K562 (cell line): ENCODE measurements around the gene ELF2. TPM values are rescaled to one million over a fixed set of nuclear protein-coding genes. Genes with fewer than 3 reads are reported as not detected.
A peak's percentile ranks its signal among the peaks of the same experiment; 100 is the strongest.

Experiments used
- CHD1 ChIP-seq: fragments of 200-600 bp; sonication (generic); IDR thresholded peaks from one replicate; pipeline ENCODE4 v1.6.1; 2012; ENCODE audit warnings: mild to moderate bottlenecking, moderate library complexity, low read length, inconsistent platforms
- GABPB2 ChIP-seq: fragments of 250-450 bp; sonication (Bioruptor Pico); conservative IDR thresholded peaks from 2 replicates; pipeline ENCODE4 v1.5.1; 2021; ENCODE audit warnings: mild to moderate bottlenecking
- GATA2 ChIP-seq: sonication (generic); formaldehyde crosslinking; IDR thresholded peaks from 2 replicates; pipeline ENCODE4 v1.4.0; 2020; ENCODE audit warnings: mild to moderate bottlenecking, missing genetic modification reagents
- KDM5B ChIP-seq: fragments of 200-600 bp; sonication (generic); IDR thresholded peaks from 2 replicates; pipeline ENCODE4 v1.6.1; 2012; ENCODE audit warnings: low read depth, mild to moderate bottlenecking, moderate library complexity, low read length, control low read depth, inconsistent platforms; ENCODE audit not compliant: insufficient replicate concordance
- NCOA6 ChIP-seq: fragments of 450-650 bp; IDR thresholded peaks from 2 replicates; pipeline ENCODE4 v1.6.1; 2017; ENCODE audit warnings: mild to moderate bottlenecking
- TAF15 ChIP-seq: fragments of 200-400 bp; formaldehyde crosslinking; IDR thresholded peaks from 2 replicates; pipeline ENCODE4 v1.6.1; 2017; ENCODE audit warnings: mild to moderate bottlenecking, low read depth, low read length, moderate library complexity
- THRAP3 ChIP-seq: fragments of 450-650 bp; IDR thresholded peaks from 2 replicates; pipeline ENCODE4 v1.6.1; 2016; ENCODE audit warnings: mild to moderate bottlenecking, inconsistent platforms, borderline replicate concordance
- ZC3H8 ChIP-seq: fragments of 450-650 bp; IDR thresholded peaks from 2 replicates; pipeline ENCODE4 v1.6.1; 2017
- polyA plus RNA-seq, 8 experiments: library from polyadenylated mRNA; depleted of rRNA in 4 of 8; stranded (reverse) in 5 of 8; unstranded in 3 of 8; fragments of >200 nt; fragmentation: Nextera tagmentation in 2 of 8; fragmentation: Illumina TruSeq in 1 of 8; extraction: Ambion mirVana in 2 of 8; extraction: Trizol in 1 of 8; gene quantifications; 2 replicates each; pipeline versions ENCODE4 v1.2.1 to v1.2.3, GENCODE V29; 2011 to 2014; ENCODE audit warnings: inconsistent platforms in 1 of 8, missing spikeins in 1 of 8
- total RNA-seq, 7 experiments: library from RNA; depleted of rRNA in 6 of 7; stranded (reverse); fragments of >200 nt in 6 of 7; fragmentation: Illumina TruSeq in 2 of 7; extraction: Trizol in 2 of 7; gene quantifications; 2 replicates each; pipeline versions ENCODE4 v1.2.1 to v1.2.3, GENCODE V29; 2011 to 2021; ENCODE audit warnings: low replicate concordance in 1 of 7
- TF ChIP-seq, protein P1 (sequence below): fragments of 250-450 bp; sonication (Bioruptor Pico); IDR thresholded peaks from 2 replicates; pipeline ENCODE4 v1.4.0; 2020
- TF ChIP-seq, protein P2 (sequence below): sonication (generic); formaldehyde crosslinking; IDR thresholded peaks from 2 replicates; pipeline ENCODE4 v1.8.1; 2023; ENCODE audit warnings: missing genetic modification reagents, mild to moderate bottlenecking, borderline replicate concordance
- TF ChIP-seq, protein P3 (sequence below): fragments of 250-450 bp; sonication (Bioruptor Pico); IDR thresholded peaks from 2 replicates; pipeline ENCODE4 v1.9.0; 2021; ENCODE audit warnings: mild to moderate bottlenecking, inconsistent platforms
- TF ChIP-seq, protein P4 (sequence below): fragments of 450-650 bp; IDR thresholded peaks from 2 replicates; pipeline ENCODE4 v1.7.0; 2016; ENCODE audit warnings: borderline replicate concordance

ELF2 gene
- total and polyA plus RNA-seq, 9 of the 15 experiments (the other 6 are each of a cell fraction or from before 2014, with no cell fraction given), result 9.4 to 58.7 (median 41.6) TPM

DNA sequence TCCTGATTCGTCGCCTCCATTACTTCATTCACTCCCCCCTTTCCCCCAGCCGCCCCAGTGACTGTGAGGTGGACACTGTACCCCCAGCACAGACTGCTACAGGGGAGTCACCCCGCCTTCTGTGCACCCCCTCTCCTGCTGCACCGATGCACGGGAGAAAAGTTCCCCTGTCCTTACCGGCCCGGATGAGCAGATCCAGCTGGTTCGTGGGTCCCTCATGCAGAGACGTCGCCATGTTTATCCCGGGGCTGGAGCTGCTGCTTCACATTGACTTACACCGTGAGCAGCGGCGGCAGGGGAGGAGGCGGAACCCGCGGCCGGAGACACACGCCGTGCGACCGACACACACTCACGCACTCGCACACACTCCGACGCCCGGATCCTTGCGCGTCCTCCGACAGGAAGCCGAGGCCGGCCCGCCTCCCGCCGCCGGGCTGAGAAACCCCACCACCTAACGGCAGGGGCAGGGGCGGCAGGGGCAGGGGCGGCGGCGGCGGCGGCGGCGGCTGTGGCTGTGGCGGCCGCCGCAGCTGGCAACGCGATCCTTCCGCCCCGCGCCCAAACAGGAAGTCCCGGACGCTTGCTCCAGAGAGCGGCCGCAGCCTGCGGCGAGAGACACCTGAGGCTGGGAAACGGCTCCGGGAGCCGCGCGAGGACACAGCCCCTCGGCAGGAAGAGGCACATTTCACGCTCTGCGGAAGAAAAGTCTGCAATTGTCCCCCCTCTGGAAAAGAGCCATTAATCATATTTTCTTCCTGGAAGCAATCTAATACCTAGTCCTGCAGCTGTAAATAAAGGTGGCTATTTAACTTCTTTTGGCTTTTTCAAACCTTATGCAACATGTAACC is 92.8 kb downstream of the ELF2 start (continued):
- TF ChIP-seq, protein P1, sequence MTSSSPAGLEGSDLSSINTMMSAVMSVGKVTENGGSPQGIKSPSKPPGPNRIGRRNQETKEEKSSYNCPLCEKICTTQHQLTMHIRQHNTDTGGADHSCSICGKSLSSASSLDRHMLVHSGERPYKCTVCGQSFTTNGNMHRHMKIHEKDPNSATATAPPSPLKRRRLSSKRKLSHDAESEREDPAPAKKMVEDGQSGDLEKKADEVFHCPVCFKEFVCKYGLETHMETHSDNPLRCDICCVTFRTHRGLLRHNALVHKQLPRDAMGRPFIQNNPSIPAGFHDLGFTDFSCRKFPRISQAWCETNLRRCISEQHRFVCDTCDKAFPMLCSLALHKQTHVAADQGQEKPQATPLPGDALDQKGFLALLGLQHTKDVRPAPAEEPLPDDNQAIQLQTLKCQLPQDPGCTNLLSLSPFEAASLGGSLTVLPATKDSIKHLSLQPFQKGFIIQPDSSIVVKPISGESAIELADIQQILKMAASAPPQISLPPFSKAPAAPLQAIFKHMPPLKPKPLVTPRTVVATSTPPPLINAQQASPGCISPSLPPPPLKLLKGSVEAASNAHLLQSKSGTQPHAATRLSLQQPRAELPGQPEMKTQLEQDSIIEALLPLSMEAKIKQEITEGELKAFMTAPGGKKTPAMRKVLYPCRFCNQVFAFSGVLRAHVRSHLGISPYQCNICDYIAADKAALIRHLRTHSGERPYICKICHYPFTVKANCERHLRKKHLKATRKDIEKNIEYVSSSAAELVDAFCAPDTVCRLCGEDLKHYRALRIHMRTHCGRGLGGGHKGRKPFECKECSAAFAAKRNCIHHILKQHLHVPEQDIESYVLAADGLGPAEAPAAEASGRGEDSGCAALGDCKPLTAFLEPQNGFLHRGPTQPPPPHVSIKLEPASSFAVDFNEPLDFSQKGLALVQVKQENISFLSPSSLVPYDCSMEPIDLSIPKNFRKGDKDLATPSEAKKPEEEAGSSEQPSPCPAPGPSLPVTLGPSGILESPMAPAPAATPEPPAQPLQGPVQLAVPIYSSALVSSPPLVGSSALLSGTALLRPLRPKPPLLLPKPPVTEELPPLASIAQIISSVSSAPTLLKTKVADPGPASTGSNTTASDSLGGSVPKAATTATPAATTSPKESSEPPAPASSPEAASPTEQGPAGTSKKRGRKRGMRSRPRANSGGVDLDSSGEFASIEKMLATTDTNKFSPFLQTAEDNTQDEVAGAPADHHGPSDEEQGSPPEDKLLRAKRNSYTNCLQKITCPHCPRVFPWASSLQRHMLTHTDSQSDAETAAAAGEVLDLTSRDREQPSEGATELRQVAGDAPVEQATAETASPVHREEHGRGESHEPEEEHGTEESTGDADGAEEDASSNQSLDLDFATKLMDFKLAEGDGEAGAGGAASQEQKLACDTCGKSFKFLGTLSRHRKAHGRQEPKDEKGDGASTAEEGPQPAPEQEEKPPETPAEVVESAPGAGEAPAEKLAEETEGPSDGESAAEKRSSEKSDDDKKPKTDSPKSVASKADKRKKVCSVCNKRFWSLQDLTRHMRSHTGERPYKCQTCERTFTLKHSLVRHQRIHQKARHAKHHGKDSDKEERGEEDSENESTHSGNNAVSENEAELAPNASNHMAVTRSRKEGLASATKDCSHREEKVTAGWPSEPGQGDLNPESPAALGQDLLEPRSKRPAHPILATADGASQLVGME, result no peak
- TF ChIP-seq GATA2 (no peak), THRAP3 (no peak), ZC3H8 (no peak), NCOA6 (no peak), KDM5B (peak; percentile 83), TAF15 (no peak), GABPB2 (CRISPR knock-in tag) (no peak), CHD1 (peak; percentile 18)
- TF ChIP-seq, protein P2, sequence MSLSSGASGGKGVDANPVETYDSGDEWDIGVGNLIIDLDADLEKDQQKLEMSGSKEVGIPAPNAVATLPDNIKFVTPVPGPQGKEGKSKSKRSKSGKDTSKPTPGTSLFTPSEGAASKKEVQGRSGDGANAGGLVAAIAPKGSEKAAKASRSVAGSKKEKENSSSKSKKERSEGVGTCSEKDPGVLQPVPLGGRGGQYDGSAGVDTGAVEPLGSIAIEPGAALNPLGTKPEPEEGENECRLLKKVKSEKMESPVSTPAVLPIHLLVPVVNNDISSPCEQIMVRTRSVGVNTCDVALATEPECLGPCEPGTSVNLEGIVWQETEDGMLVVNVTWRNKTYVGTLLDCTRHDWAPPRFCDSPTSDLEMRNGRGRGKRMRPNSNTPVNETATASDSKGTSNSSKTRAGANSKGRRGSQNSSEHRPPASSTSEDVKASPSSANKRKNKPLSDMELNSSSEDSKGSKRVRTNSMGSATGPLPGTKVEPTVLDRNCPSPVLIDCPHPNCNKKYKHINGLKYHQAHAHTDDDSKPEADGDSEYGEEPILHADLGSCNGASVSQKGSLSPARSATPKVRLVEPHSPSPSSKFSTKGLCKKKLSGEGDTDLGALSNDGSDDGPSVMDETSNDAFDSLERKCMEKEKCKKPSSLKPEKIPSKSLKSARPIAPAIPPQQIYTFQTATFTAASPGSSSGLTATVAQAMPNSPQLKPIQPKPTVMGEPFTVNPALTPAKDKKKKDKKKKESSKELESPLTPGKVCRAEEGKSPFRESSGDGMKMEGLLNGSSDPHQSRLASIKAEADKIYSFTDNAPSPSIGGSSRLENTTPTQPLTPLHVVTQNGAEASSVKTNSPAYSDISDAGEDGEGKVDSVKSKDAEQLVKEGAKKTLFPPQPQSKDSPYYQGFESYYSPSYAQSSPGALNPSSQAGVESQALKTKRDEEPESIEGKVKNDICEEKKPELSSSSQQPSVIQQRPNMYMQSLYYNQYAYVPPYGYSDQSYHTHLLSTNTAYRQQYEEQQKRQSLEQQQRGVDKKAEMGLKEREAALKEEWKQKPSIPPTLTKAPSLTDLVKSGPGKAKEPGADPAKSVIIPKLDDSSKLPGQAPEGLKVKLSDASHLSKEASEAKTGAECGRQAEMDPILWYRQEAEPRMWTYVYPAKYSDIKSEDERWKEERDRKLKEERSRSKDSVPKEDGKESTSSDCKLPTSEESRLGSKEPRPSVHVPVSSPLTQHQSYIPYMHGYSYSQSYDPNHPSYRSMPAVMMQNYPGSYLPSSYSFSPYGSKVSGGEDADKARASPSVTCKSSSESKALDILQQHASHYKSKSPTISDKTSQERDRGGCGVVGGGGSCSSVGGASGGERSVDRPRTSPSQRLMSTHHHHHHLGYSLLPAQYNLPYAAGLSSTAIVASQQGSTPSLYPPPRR, result no peak
- TF ChIP-seq, protein P3, sequence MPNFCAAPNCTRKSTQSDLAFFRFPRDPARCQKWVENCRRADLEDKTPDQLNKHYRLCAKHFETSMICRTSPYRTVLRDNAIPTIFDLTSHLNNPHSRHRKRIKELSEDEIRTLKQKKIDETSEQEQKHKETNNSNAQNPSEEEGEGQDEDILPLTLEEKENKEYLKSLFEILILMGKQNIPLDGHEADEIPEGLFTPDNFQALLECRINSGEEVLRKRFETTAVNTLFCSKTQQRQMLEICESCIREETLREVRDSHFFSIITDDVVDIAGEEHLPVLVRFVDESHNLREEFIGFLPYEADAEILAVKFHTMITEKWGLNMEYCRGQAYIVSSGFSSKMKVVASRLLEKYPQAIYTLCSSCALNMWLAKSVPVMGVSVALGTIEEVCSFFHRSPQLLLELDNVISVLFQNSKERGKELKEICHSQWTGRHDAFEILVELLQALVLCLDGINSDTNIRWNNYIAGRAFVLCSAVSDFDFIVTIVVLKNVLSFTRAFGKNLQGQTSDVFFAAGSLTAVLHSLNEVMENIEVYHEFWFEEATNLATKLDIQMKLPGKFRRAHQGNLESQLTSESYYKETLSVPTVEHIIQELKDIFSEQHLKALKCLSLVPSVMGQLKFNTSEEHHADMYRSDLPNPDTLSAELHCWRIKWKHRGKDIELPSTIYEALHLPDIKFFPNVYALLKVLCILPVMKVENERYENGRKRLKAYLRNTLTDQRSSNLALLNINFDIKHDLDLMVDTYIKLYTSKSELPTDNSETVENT (CRISPR knock-in tag), result no peak
- TF ChIP-seq, protein P4, sequence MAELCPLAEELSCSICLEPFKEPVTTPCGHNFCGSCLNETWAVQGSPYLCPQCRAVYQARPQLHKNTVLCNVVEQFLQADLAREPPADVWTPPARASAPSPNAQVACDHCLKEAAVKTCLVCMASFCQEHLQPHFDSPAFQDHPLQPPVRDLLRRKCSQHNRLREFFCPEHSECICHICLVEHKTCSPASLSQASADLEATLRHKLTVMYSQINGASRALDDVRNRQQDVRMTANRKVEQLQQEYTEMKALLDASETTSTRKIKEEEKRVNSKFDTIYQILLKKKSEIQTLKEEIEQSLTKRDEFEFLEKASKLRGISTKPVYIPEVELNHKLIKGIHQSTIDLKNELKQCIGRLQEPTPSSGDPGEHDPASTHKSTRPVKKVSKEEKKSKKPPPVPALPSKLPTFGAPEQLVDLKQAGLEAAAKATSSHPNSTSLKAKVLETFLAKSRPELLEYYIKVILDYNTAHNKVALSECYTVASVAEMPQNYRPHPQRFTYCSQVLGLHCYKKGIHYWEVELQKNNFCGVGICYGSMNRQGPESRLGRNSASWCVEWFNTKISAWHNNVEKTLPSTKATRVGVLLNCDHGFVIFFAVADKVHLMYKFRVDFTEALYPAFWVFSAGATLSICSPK, result no peak
